Esophagus squamous epithelium (tissue), 4 donors: ENCODE measurements around the gene TFPT.

Experiments used
- CTCF ChIP-seq, 6 experiments: fragments of 450-650 bp in 4 of 6; fragments of 200-600 bp in 2 of 6; sonication (generic) in 2 of 6; IDR thresholded peaks; one replicate each; pipeline ENCODE4 v1.5.1; 2016 to 2019; ENCODE audit warnings: antibody characterized with exemption in 6 of 6, mild to moderate bottlenecking in 4 of 6, moderate library complexity in 4 of 6
- POLR2A ChIP-seq, 4 donors: fragments of 450-650 bp; IDR thresholded peaks; one replicate each; pipeline ENCODE4 v1.6.1; 2017; ENCODE audit warnings: antibody characterized with exemption in 4 of 4, mild to moderate bottlenecking in 4 of 4, moderate library complexity in 3 of 4

- TF ChIP-seq POLR2A (IDR thresholded peaks at IDR 0.05) (no peak), CTCF (IDR thresholded peaks at IDR 0.05) (no peak)
These were observed 38.1 kb downstream of the TFPT start for GRCh38 chr19:54077334-54077733.
